Measurements from ENCODE around the gene SHMT2. TPM values are rescaled to one million over a fixed set of nuclear protein-coding genes. Genes with fewer than 3 reads are reported as not detected.

SHMT2 gene
- total RNA-seq, 4 donors from 2014 or later = 20.5 to 42.4 (median 34.4) TPM

GRCh38 chr12:57195611-57196371, 33.7 kb upstream of the SHMT2 start:
- ATAC-seq = no peak
- Histone ChIP-seq H3K4me3 (no peak overlapping the region), H3K27ac (no peak overlapping the region), H3K9me3 (no peaks in the 10 kb centered on the region), H3K4me1 (no peaks in the 10 kb centered on the region), H3K27me3 (no peaks in the 10 kb centered on the region), H3K36me3 (peaks cover 0 to 100% of the 10 kb centered on the region in 2 donors)
- TF ChIP-seq POLR2AphosphoS5 (IDR thresholded peaks at IDR 0.05) (no peak), CTCF (IDR thresholded peaks at IDR 0.05) (no peak), POLR2A (IDR thresholded peaks at IDR 0.05) (no peak), EP300 (IDR thresholded peaks at IDR 0.05) (no peak)
- 93% methylated on average over 2 of the region's 34 CpGs; no CpG with 5 or more reads in 1 of the 2 donors for WGBS, 2 donors (ENCODE audit: low coverage in 1 of 2)

- Histone ChIP-seq H3K27ac (no peak overlapping the region), H3K27me3 (no peaks in the 10 kb centered on the region), H3K4me3 (no peak overlapping the region), H3K4me1 (no peaks in the 10 kb centered on the region), H3K36me3 (peaks cover 0 to 100% of the 10 kb centered on the region in 2 donors), H3K9me3 (no peaks in the 10 kb centered on the region)
- TF ChIP-seq CTCF (IDR thresholded peaks at IDR 0.05) = no peak
- no peak for TF ChIP-seq EP300 (IDR thresholded peaks at IDR 0.05)
- no peak for TF ChIP-seq POLR2A (IDR thresholded peaks at IDR 0.05)
- no peak for TF ChIP-seq POLR2AphosphoS5 (IDR thresholded peaks at IDR 0.05)
- no peak for ATAC-seq
- 67 to 75% methylated on average over 1 to 4 of the region's 4 CpGs for WGBS, 2 donors (ENCODE audit: low coverage in 1 of 2)
Observed at GRCh38 chr12:57196439-57196838, 33.1 kb upstream of the SHMT2 start.

- TF ChIP-seq POLR2A (IDR thresholded peaks at IDR 0.05) = no peak
- TF ChIP-seq CTCF (IDR thresholded peaks at IDR 0.05) = no peak
- no peak for TF ChIP-seq POLR2AphosphoS5 (IDR thresholded peaks at IDR 0.05)
- no peak for TF ChIP-seq EP300 (IDR thresholded peaks at IDR 0.05)
Observed at GRCh38 chr12:57196956-57197355, 32.6 kb upstream of the SHMT2 start.

GRCh38 chr12:57198329-57198728, 31.2 kb upstream of the SHMT2 start:
- ATAC-seq = no peak
- H3K27me3 ChIP-seq = no peaks in the 10 kb centered on the region
- no peak for TF ChIP-seq POLR2AphosphoS5 (IDR thresholded peaks at IDR 0.05)
- TF ChIP-seq CTCF (IDR thresholded peaks at IDR 0.05) = no peak
- TF ChIP-seq POLR2A (IDR thresholded peaks at IDR 0.05) = no peak
- no peak for TF ChIP-seq EP300 (IDR thresholded peaks at IDR 0.05)
- no peak overlapping the region for H3K27ac ChIP-seq
- H3K4me1 ChIP-seq = no peaks in the 10 kb centered on the region
- 92% methylated on average over 5 of the region's 17 CpGs; no CpG with 5 or more reads in 1 of the 2 donors for WGBS, 2 donors (ENCODE audit: low coverage in 1 of 2)
- H3K9me3 ChIP-seq = no peaks in the 10 kb centered on the region
- no peak overlapping the region for H3K4me3 ChIP-seq
- H3K36me3 ChIP-seq = peaks cover 0 to 100% of the 10 kb centered on the region in 2 donors

More at GRCh38 chr12:57196956-57197355, 32.6 kb upstream of the SHMT2 start:
- no peak overlapping the region for H3K4me3 ChIP-seq
- WGBS, 2 donors (ENCODE audit: low coverage in 1 of 2) = 81% methylated on average over 9 of the region's 22 CpGs; no CpG with 5 or more reads in 1 of the 2 donors
- H3K27ac ChIP-seq = no peak overlapping the region
- peaks cover 0 to 100% of the 10 kb centered on the region in 2 donors for H3K36me3 ChIP-seq
- H3K27me3 ChIP-seq = no peaks in the 10 kb centered on the region
- H3K4me1 ChIP-seq = no peaks in the 10 kb centered on the region
- ATAC-seq = no peak
- H3K9me3 ChIP-seq = no peaks in the 10 kb centered on the region

- Histone ChIP-seq H3K36me3 (peaks cover 0 to 100% of the 10 kb centered on the region in 2 donors), H3K4me3 (no peak overlapping the region), H3K27me3 (no peaks in the 10 kb centered on the region), H3K27ac (no peak overlapping the region), H3K9me3 (no peaks in the 10 kb centered on the region), H3K4me1 (no peaks in the 10 kb centered on the region)
- ATAC-seq = no peak
- no CpG with 5 or more reads among the region's 15 CpGs for WGBS, 2 donors (ENCODE audit: low coverage in 1 of 2)
- TF ChIP-seq POLR2A (IDR thresholded peaks at IDR 0.05) = no peak
- no peak for TF ChIP-seq CTCF (IDR thresholded peaks at IDR 0.05)
- no peak for TF ChIP-seq POLR2AphosphoS5 (IDR thresholded peaks at IDR 0.05)
- no peak for TF ChIP-seq EP300 (IDR thresholded peaks at IDR 0.05)
Observed at GRCh38 chr12:57199191-57199590, 30.3 kb upstream of the SHMT2 start.
